GM23338 (cell line): ENCODE results near the gene COL18A1. TPM values are rescaled to one million over a fixed set of nuclear protein-coding genes. Genes with fewer than 3 reads are reported as not detected.
A peak's percentile ranks its signal among the peaks of the same experiment; 100 is the strongest.

Experiments
- ATAC-seq: fragments of 200-7000 bp; cut with Tn5 transposase; 3 replicates; pipeline ENCODE4 v1.9.1; 2020
- DNase-seq: peaks from one replicate; pipeline ENCODE4 v3.0.0-alpha.2; 2015; ENCODE audit warnings: low spot score
- H2AFZ ChIP-seq: fragments of 200-600 bp; sonication (generic); 2 replicates; pipeline ENCODE4 v1.8.0; 2016; ENCODE audit warnings: antibody characterized with exemption, mild to moderate bottlenecking, moderate library complexity
- H3F3A ChIP-seq: fragments of 200-600 bp; sonication (generic); replicated peaks from 2 replicates; pipeline ENCODE4 v1.8.0; 2017; ENCODE audit warnings: antibody characterized with exemption, mixed run types, low read depth
- H3K27ac ChIP-seq: fragments of 200-600 bp; sonication (generic); 2 replicates; pipeline ENCODE4 v1.6.1; 2016; ENCODE audit warnings: low read depth
- H3K27me3 ChIP-seq: fragments of 200-600 bp; sonication (generic); 2 replicates; pipeline ENCODE4 v1.8.0; 2016; ENCODE audit warnings: mild to moderate bottlenecking, mixed run types, moderate library complexity; ENCODE audit not compliant: insufficient read depth
- H3K36me3 ChIP-seq: fragments of 200-600 bp; sonication (generic); 2 replicates; pipeline ENCODE4 v1.8.0; 2016; ENCODE audit warnings: mild to moderate bottlenecking; ENCODE audit not compliant: insufficient read depth
- H3K4me1 ChIP-seq: fragments of 200-600 bp; sonication (generic); 2 replicates; pipeline ENCODE4 v1.8.0; 2016; ENCODE audit warnings: mild to moderate bottlenecking, moderate library complexity; ENCODE audit not compliant: insufficient read depth
- H3K4me2 ChIP-seq: fragments of 200-600 bp; sonication (generic); 2 replicates; pipeline ENCODE4 v1.7.1; 2017; ENCODE audit warnings: mixed run types
- H3K4me3 ChIP-seq: fragments of 200-600 bp; sonication (generic); 2 replicates; pipeline ENCODE4 v1.6.1; 2016; ENCODE audit warnings: mixed run types
- H3K79me2 ChIP-seq: fragments of 200-600 bp; sonication (generic); replicated peaks from 2 replicates; pipeline ENCODE4 v1.8.0; 2017; ENCODE audit warnings: mild to moderate bottlenecking; ENCODE audit not compliant: insufficient read depth
- H3K9me2 ChIP-seq: fragments of 200-600 bp; sonication (generic); 2 replicates; pipeline ENCODE4 v1.8.0; 2017; ENCODE audit not compliant: insufficient read depth
- H4K20me1 ChIP-seq: fragments of 200-600 bp; sonication (generic); replicated peaks from 2 replicates; pipeline ENCODE4 v1.8.0; 2017; ENCODE audit warnings: mild to moderate bottlenecking; ENCODE audit not compliant: insufficient read depth
- H3K27ac Mint-ChIP-seq: 2 replicates; pipeline ENCODE4 v1.8.0; 2020; ENCODE audit warnings: inconsistent platforms, mild to moderate bottlenecking, moderate library complexity, mixed read lengths
- H3K27me3 Mint-ChIP-seq: 3 replicates; pipeline ENCODE4 v1.8.0; 2022; ENCODE audit warnings: low read depth, mild to moderate bottlenecking, moderate library complexity, mixed read lengths, inconsistent platforms; ENCODE audit not compliant: insufficient read depth, poor library complexity
- H3K36me3 Mint-ChIP-seq: 3 replicates; pipeline ENCODE4 v1.8.0; 2021; ENCODE audit warnings: low read depth, mild to moderate bottlenecking, inconsistent platforms, moderate library complexity, mixed read lengths
- H3K4me1 Mint-ChIP-seq: 3 replicates; pipeline ENCODE4 v1.8.0; 2020; ENCODE audit warnings: mild to moderate bottlenecking, inconsistent platforms, mixed read lengths
- H3K4me3 Mint-ChIP-seq: 3 replicates; pipeline ENCODE4 v1.8.0; 2021; ENCODE audit warnings: moderate library complexity, mild to moderate bottlenecking, inconsistent platforms, mixed read lengths
- H3K9me3 Mint-ChIP-seq: 3 replicates; pipeline ENCODE4 v1.8.0; 2020; ENCODE audit warnings: moderate library complexity, mild to moderate bottlenecking, inconsistent platforms, mixed read lengths
- JUNB ChIP-seq: IDR thresholded peaks from one replicate; pipeline ENCODE4 v1.6.1; 2016; ENCODE audit warnings: antibody characterized with exemption; ENCODE audit not compliant: unreplicated experiment
- POLR2AphosphoS5 ChIP-seq: IDR thresholded peaks from 2 replicates; pipeline ENCODE4 v1.6.1; 2016; ENCODE audit warnings: antibody characterized with exemption, low read depth
- ZNF114 ChIP-seq: fragments of 250-450 bp; sonication (Bioruptor Pico); IDR thresholded peaks from 2 replicates; pipeline ENCODE4 v1.5.0; 2020; ENCODE audit warnings: mild to moderate bottlenecking, moderate library complexity
- polyA plus RNA-seq: library from polyadenylated mRNA; unstranded; fragments of >200 nt; fragmentation: Nextera tagmentation; extraction: Ambion mirVana; gene quantifications from 2 replicates; pipeline ENCODE4 v1.2.1, GENCODE V29; 2016
- total RNA-seq: library from RNA; depleted of rRNA; stranded (reverse); fragments of >200 nt; shearing (Covaris generic); gene quantifications from 2 replicates; pipeline ENCODE4 v1.2.3, GENCODE V29; 2014
- TF ChIP-seq, protein P1 (sequence below): fragments of 250-450 bp; sonication (Bioruptor Pico); IDR thresholded peaks from 2 replicates; pipeline ENCODE4 v1.5.0; 2020; ENCODE audit warnings: mild to moderate bottlenecking, moderate library complexity
- TF ChIP-seq, protein P2 (sequence below): IDR thresholded peaks from 2 replicates; pipeline ENCODE4 v1.6.1; 2016; ENCODE audit warnings: antibody characterized with exemption

The COL18A1 gene
- total and polyA plus RNA-seq, 2 experiments from 2014 or later = 38.4 to 430 TPM

DNA sequence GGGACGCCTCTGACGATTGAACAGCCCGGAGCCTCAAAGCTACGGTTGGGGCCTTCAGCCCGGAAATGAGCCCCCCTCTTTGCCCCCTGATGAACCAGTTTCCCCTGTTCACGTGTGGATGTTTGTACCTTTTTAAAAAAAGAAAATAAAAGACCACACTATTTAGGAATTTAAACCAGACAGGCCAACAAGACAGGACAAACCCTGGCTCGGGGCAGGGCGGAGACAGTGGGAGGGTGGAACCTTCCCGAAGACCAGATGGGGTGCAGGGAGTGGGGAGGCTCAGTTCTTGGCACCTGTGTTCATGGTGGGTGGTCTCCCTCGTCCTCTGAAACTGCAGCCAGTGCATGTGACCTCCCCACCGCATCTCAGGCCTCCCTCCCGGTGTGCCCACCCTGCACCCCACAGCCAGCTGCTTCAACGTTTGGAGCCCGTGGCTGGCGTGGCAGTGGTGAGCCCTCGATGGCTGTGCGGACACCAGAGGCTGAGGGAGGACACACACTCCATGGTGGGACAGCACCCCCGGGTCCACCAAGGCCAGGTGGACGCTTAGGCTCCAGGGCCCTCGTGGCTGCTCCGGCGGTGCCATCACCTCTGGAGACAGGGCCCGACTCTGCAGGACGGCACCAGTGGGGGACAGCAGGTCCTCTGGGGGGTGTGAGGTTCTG is 45.6 kb downstream of the COL18A1 start (continued):
- TF ChIP-seq, protein P1, sequence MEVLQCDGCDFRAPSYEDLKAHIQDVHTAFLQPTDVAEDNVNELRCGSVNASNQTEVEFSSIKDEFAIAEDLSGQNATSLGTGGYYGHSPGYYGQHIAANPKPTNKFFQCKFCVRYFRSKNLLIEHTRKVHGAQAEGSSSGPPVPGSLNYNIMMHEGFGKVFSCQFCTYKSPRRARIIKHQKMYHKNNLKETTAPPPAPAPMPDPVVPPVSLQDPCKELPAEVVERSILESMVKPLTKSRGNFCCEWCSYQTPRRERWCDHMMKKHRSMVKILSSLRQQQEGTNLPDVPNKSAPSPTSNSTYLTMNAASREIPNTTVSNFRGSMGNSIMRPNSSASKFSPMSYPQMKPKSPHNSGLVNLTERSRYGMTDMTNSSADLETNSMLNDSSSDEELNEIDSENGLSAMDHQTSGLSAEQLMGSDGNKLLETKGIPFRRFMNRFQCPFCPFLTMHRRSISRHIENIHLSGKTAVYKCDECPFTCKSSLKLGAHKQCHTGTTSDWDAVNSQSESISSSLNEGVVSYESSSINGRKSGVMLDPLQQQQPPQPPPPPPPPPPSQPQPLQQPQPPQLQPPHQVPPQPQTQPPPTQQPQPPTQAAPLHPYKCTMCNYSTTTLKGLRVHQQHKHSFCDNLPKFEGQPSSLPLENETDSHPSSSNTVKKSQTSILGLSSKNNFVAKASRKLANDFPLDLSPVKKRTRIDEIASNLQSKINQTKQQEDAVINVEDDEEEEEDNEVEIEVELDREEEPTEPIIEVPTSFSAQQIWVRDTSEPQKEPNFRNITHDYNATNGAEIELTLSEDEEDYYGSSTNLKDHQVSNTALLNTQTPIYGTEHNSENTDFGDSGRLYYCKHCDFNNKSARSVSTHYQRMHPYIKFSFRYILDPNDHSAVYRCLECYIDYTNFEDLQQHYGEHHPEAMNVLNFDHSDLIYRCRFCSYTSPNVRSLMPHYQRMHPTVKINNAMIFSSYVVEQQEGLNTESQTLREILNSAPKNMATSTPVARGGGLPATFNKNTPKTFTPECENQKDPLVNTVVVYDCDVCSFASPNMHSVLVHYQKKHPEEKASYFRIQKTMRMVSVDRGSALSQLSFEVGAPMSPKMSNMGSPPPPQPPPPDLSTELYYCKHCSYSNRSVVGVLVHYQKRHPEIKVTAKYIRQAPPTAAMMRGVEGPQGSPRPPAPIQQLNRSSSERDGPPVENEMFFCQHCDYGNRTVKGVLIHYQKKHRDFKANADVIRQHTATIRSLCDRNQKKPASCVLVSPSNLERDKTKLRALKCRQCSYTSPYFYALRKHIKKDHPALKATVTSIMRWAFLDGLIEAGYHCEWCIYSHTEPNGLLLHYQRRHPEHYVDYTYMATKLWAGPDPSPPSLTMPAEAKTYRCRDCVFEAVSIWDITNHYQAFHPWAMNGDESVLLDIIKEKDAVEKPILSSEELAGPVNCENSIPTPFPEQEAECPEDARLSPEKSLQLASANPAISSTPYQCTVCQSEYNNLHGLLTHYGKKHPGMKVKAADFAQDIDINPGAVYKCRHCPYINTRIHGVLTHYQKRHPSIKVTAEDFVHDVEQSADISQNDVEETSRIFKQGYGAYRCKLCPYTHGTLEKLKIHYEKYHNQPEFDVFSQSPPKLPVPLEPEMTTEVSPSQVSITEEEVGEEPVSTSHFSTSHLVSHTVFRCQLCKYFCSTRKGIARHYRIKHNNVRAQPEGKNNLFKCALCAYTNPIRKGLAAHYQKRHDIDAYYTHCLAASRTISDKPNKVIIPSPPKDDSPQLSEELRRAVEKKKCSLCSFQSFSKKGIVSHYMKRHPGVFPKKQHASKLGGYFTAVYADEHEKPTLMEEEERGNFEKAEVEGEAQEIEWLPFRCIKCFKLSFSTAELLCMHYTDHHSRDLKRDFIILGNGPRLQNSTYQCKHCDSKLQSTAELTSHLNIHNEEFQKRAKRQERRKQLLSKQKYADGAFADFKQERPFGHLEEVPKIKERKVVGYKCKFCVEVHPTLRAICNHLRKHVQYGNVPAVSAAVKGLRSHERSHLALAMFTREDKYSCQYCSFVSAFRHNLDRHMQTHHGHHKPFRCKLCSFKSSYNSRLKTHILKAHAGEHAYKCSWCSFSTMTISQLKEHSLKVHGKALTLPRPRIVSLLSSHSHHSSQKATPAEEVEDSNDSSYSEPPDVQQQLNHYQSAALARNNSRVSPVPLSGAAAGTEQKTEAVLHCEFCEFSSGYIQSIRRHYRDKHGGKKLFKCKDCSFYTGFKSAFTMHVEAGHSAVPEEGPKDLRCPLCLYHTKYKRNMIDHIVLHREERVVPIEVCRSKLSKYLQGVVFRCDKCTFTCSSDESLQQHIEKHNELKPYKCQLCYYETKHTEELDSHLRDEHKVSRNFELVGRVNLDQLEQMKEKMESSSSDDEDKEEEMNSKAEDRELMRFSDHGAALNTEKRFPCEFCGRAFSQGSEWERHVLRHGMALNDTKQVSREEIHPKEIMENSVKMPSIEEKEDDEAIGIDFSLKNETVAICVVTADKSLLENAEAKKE (CRISPR knock-in tag) = no peak
- no peak for TF ChIP-seq JUNB
- TF ChIP-seq, protein P2, sequence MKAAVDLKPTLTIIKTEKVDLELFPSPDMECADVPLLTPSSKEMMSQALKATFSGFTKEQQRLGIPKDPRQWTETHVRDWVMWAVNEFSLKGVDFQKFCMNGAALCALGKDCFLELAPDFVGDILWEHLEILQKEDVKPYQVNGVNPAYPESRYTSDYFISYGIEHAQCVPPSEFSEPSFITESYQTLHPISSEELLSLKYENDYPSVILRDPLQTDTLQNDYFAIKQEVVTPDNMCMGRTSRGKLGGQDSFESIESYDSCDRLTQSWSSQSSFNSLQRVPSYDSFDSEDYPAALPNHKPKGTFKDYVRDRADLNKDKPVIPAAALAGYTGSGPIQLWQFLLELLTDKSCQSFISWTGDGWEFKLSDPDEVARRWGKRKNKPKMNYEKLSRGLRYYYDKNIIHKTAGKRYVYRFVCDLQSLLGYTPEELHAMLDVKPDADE = no peak
- TF ChIP-seq POLR2AphosphoS5 = no peak

DNA sequence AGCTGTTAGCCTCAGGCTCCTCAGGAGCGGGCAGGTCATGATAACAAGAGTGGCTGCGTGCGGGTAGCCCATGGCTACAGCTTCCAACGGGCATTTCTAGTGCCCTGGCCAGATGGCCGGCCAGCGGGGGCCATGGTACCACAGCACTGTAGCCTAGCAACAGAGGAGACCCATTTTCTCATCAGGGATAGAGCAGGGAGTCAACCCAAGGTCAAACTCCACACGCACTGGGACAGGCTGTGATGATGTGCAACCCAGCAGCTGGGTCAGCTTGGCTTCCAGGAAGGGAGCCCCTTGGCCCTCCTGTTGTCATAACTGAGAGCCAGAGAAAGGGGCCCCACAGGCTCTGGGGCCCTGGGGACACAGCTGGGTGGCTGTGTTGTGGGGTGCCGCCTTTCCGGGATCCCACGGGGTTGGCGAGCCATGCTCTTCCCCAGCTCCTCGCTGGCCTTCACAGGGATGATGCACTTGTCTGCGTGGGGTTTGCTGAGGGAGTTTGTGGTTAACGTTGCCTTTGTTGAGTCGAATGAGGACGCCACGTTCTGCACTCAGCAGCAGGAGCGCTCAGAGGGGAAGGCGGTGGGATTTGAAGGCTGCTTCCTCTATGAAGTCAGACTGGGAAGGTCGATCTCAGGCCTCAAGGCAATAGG is 46.3 kb downstream of the COL18A1 start:
- Histone ChIP-seq H3K79me2 (peaks cover 80% of the 10 kb centered on the region), H3K27ac (no peak overlapping the region), H4K20me1 (peaks cover 28% of the 10 kb centered on the region), H3K4me1 (no peaks in the 10 kb centered on the region), H3F3A (peaks cover 16% of the 10 kb centered on the region), H3K4me3 (no peak overlapping the region), H2AFZ (no peak overlapping the region), H3K9me2 (peaks cover 7% of the 10 kb centered on the region; the same call in 1 of the 2 replicates), H3K4me2 (no peak overlapping the region), H3K36me3 (no peaks in the 10 kb centered on the region), H3K27me3 (no peaks in the 10 kb centered on the region)
- Mint-ChIP-seq H3K4me3 (no peak overlapping the region), H3K27me3 (peaks cover 10% of the 10 kb centered on the region), H3K4me1 (peaks cover 7% of the 10 kb centered on the region; the same call in 2 of the 3 replicates), H3K36me3 (peaks cover 33% of the 10 kb centered on the region), H3K9me3 (peaks cover 3% of the 10 kb centered on the region; the same call in 2 of the 3 replicates), H3K27ac (peak overlapping the region; percentile 23; the same call in 1 of the 2 replicates)
- no peak for TF ChIP-seq ZNF114
- DNase-seq = no peak
- ATAC-seq = no peak
